IMR-90 (cell line): ENCODE data around the gene STX18. TPM values are rescaled to one million over a fixed set of nuclear protein-coding genes. Genes with fewer than 3 reads are reported as not detected.

Source experiments
- ATAC-seq: fragments of 200-7000 bp; cut with Tn5 transposase; 2 replicates; pipeline ENCODE4 v1.9.1; 2020; ENCODE audit warnings: low read depth, mild to moderate bottlenecking, moderate library complexity
- BruUV-seq: library from RNA; stranded (reverse); fragments of 400-500 nt; replicated peaks from 2 replicates; lab custom pipeline; 2021; lab: Mats Ljungman, UMichigan
- CTCF ChIA-PET: fragments of 300-600 bp; formaldehyde crosslinking; extraction: SDS; loops from one replicate; lab custom pipeline; 2021; ENCODE audit warnings: antibody characterized with exemption; lab: Yijun Ruan, JAX
- POLR2A ChIA-PET: fragments of 300-600 bp; sonication (Branson Sonifier 250); formaldehyde crosslinking; loops from one replicate; lab custom pipeline; 2022; ENCODE audit warnings: antibody characterized with exemption; ENCODE audit not compliant: unreplicated experiment; lab: Charles Lee
- DNase-seq: peaks from one replicate; pipeline ENCODE4 v3.0.0; 2013
- H2AFZ ChIP-seq: replicated peaks from 2 replicates; pipeline ENCODE3; 2013; ENCODE audit warnings: low read length, mild to moderate bottlenecking; ENCODE audit not compliant: poor library complexity
- H2AK5ac ChIP-seq: 2 replicates; pipeline ENCODE4 v1.6.1; 2013; ENCODE audit warnings: low read depth, low read length, inconsistent platforms
- H2AK9ac ChIP-seq: replicated peaks from 2 replicates; pipeline ENCODE3; 2013; ENCODE audit warnings: mild to moderate bottlenecking, low read depth, low read length, moderate library complexity; ENCODE audit not compliant: poor library complexity
- H2BK120ac ChIP-seq: 2 replicates; pipeline ENCODE4 v1.6.1; 2013; ENCODE audit warnings: low read depth, low read length, inconsistent platforms
- H2BK15ac ChIP-seq: 3 replicates; pipeline ENCODE4 v1.6.1; 2013; ENCODE audit warnings: low read depth, low read length, inconsistent platforms
- H2BK20ac ChIP-seq: 2 replicates; pipeline ENCODE4 v1.6.1; 2013; ENCODE audit warnings: low read depth, mild to moderate bottlenecking, inconsistent platforms, low read length, moderate library complexity
- H2BK5ac ChIP-seq: 2 replicates; pipeline ENCODE4 v1.6.1; 2013; ENCODE audit warnings: mild to moderate bottlenecking, low read depth, low read length, inconsistent platforms; ENCODE audit not compliant: poor library complexity, severe bottlenecking
- H3K14ac ChIP-seq: replicated peaks from 2 replicates; pipeline ENCODE4 v1.6.1; 2013; ENCODE audit warnings: low read depth, low read length, inconsistent platforms
- H3K18ac ChIP-seq: 2 replicates; pipeline ENCODE4 v1.6.1; 2013; ENCODE audit warnings: low read depth, low read length, control low read depth
- H3K23ac ChIP-seq: 2 replicates; pipeline ENCODE4 v1.6.1; 2013; ENCODE audit warnings: low read depth, low read length, inconsistent platforms
- H3K27ac ChIP-seq: 2 replicates; pipeline ENCODE4 v1.5.1; 2013; ENCODE audit warnings: mild to moderate bottlenecking, control low read depth, low read length; ENCODE audit not compliant: insufficient read depth
- H3K27me3 ChIP-seq: 2 replicates; pipeline ENCODE4 v1.6.1; 2013; ENCODE audit warnings: low read length; ENCODE audit not compliant: control insufficient read depth, insufficient read depth
- H3K36me3 ChIP-seq: 2 replicates; pipeline ENCODE4 v1.6.1; 2013; ENCODE audit warnings: low read length, mixed read lengths; ENCODE audit not compliant: control insufficient read depth, insufficient read depth
- H3K4ac ChIP-seq: 2 replicates; pipeline ENCODE4 v1.6.1; 2013; ENCODE audit warnings: low read depth, low read length, inconsistent platforms
- H3K4me1 ChIP-seq: 2 replicates; pipeline ENCODE4 v1.6.1; 2013; ENCODE audit warnings: low read length, mixed read lengths; ENCODE audit not compliant: control insufficient read depth, insufficient read depth
- H3K4me2 ChIP-seq: 2 replicates; pipeline ENCODE4 v1.6.1; 2013; ENCODE audit warnings: low read depth, mild to moderate bottlenecking, control low read depth, low read length, moderate library complexity
- H3K4me3 ChIP-seq: 2 replicates; pipeline ENCODE4 v1.5.1; 2013; ENCODE audit warnings: low read depth, mild to moderate bottlenecking, control low read depth, low read length, moderate library complexity; ENCODE audit not compliant: insufficient read depth
- H3K56ac ChIP-seq: 2 replicates; pipeline ENCODE4 v1.6.1; 2013; ENCODE audit warnings: low read length, inconsistent platforms; ENCODE audit not compliant: insufficient read depth; ENCODE audit errors: extremely low read depth
- H3K79me1 ChIP-seq, 2 experiments: 2 replicates each; pipeline ENCODE4 v1.6.1; 2013; ENCODE audit warnings: low read length in 2 of 2, inconsistent platforms in 1 of 2, low read depth in 1 of 2
- H3K9ac ChIP-seq: 2 replicates; pipeline ENCODE4 v1.6.1; 2013; ENCODE audit warnings: low read depth, low read length, control low read depth
- H3K9me1 ChIP-seq: 2 replicates; pipeline ENCODE4 v1.6.1; 2013; ENCODE audit warnings: low read length, inconsistent platforms; ENCODE audit not compliant: insufficient read depth
- H3K9me3 ChIP-seq: 2 replicates; pipeline ENCODE4 v1.6.1; 2013; ENCODE audit warnings: low read length; ENCODE audit not compliant: control insufficient read depth, insufficient read depth
- H4K20me1 ChIP-seq: 2 replicates; pipeline ENCODE4 v1.6.1; 2013; ENCODE audit warnings: low read length, inconsistent platforms; ENCODE audit not compliant: insufficient read depth
- H4K5ac ChIP-seq: 2 replicates; pipeline ENCODE4 v1.6.1; 2013; ENCODE audit warnings: mild to moderate bottlenecking, low read depth, low read length, control low read depth
- H4K8ac ChIP-seq, 2 experiments: 2 replicates each; pipeline ENCODE4 v1.6.1; 2013; ENCODE audit warnings: low read depth in 2 of 2, low read length in 2 of 2, control low read depth in 1 of 2, inconsistent platforms in 1 of 2
- H4K91ac ChIP-seq: 2 replicates; pipeline ENCODE4 v1.6.1; 2013; ENCODE audit warnings: low read depth, low read length, inconsistent platforms; ENCODE audit not compliant: insufficient read depth
- NFE2L2 ChIP-seq: fragments of 150-350 bp; IDR thresholded peaks from 2 replicates; pipeline ENCODE4 v1.6.1; 2016; ENCODE audit warnings: low read depth, mild to moderate bottlenecking, low read length
- POLR2A ChIP-seq: IDR thresholded peaks from 2 replicates; pipeline ENCODE4 v1.6.1; 2012; ENCODE audit warnings: mild to moderate bottlenecking, low read depth, low read length
- USF2 ChIP-seq: fragments of 150-350 bp; IDR thresholded peaks from 2 replicates; pipeline ENCODE4 v1.6.1; 2017; ENCODE audit warnings: mild to moderate bottlenecking, antibody characterized with exemption, low read length, low read depth
- WGBS, 2 experiments: methylation state at CpG; one replicate each; pipeline versions ENCODE4 v1.1.5 to v1.1.7; 2013; ENCODE audit warnings: missing lambda C conversion rate in 2 of 2; ENCODE audit not compliant: insufficient read length in 1 of 2; ENCODE audit errors: extremely low coverage in 2 of 2; 5-methylcytosine and 5-hydroxymethylcytosine counted together
- dilution Hi-C: fragments of 300-500 bp; cut with HindIII; formaldehyde crosslinking; loops from one replicate; pipeline ENCODE4 v1.14.3; 2018; ENCODE audit warnings: low sequenced_read_pairs; ENCODE audit not compliant: unreplicated experiment
- in situ Hi-C: fragments of 300-500 bp; cut with MboI; formaldehyde crosslinking; loops from 3 replicates; pipeline ENCODE4 v1.14.3; 2019; ENCODE audit warnings: low sequenced_read_pairs, inconsistent platforms, mixed read lengths
- intact Hi-C: fragments of 100-400 bp; cut with micrococcal nuclease; formaldehyde crosslinking; loops from 2 replicates; pipeline ENCODE4 v1.10.0; 2022
- polyA plus RNA-seq, 3 experiments: library from polyadenylated mRNA; depleted of rRNA; stranded (reverse); fragments of >200 nt; gene quantifications; 2 replicates each; pipeline ENCODE4 v1.2.3, GENCODE V29; 2012; ENCODE audit warnings: low replicate concordance in 1 of 3
- total RNA-seq: library from RNA; depleted of rRNA; stranded (reverse); fragments of >200 nt; gene quantifications from 2 replicates; pipeline ENCODE4 v1.2.3, GENCODE V29; 2012

STX18 gene
- total and polyA plus RNA-seq, 2 of the 4 experiments (the other 2 are of a cell fraction) = 20.1 to 23.4 TPM

GRCh38 chr4:4491396-4491893 is 50.4 kb downstream of the STX18 start (continued):
- TF ChIP-seq POLR2A (no peak), USF2 (no peak)

GRCh38 chr4:4490816-4491215 is 51.0 kb downstream of the STX18 start:
- BruUV-seq = no TSS peak
- no peak overlapping the region for H2BK20ac ChIP-seq
- no peak overlapping the region for H2BK15ac ChIP-seq
- no peak overlapping the region for H2AK9ac ChIP-seq
- H4K91ac ChIP-seq = no peak overlapping the region
- H2AK5ac ChIP-seq = no peak overlapping the region
- intact Hi-C loops (no loop called here), in situ Hi-C loops (no loop called here), dilution Hi-C loops (no loop called here)
- H3K27ac ChIP-seq = no peak overlapping the region
- H2AFZ ChIP-seq = no peak overlapping the region
- CTCF ChIA-PET = interaction anchor here (1.2 kb wide), 1 partner anchor 10 kb away, joined by 3 read pairs; no protein-coding TSS in a partner anchor
- H2BK120ac ChIP-seq = no peak overlapping the region
- H3K18ac ChIP-seq = no peak overlapping the region
- H2BK5ac ChIP-seq = no peak overlapping the region
- no peak for DNase-seq
- no peak overlapping the region for H3K4me3 ChIP-seq
- no peak overlapping the region for H4K8ac ChIP-seq
- no peak for ATAC-seq
- H3K79me1 ChIP-seq = peaks cover 7 to 25% of the 10 kb centered on the region in 2 experiments; a peak in 3 of 4 replicates
- POLR2A ChIA-PET = no interaction called here
- H4K20me1 ChIP-seq = peaks cover 9% of the 10 kb centered on the region
- no peak overlapping the region for H3K56ac ChIP-seq
- H3K14ac ChIP-seq = no peak overlapping the region
- no peak overlapping the region for H4K5ac ChIP-seq
- no peak overlapping the region for H3K4me2 ChIP-seq
- no peaks in the 10 kb centered on the region for H3K9me1 ChIP-seq
- H3K36me3 ChIP-seq = no peaks in the 10 kb centered on the region
- H3K4ac ChIP-seq = no peak overlapping the region
- no peak for TF ChIP-seq NFE2L2
- no peak overlapping the region for H3K23ac ChIP-seq
- H3K4me1 ChIP-seq = 0 out of 2 replicates have a peak, but pooled peaks cover 2% of the 10 kb centered on the region
- no peaks in the 10 kb centered on the region for H3K9me3 ChIP-seq
- 100% methylated on average over 1 of the region's 5 CpGs; no CpG with 5 or more reads in 1 of the 2 experiments for WGBS, 2 experiments
- H3K27me3 ChIP-seq = no peaks in the 10 kb centered on the region
- H3K9ac ChIP-seq = no peak overlapping the region
